GM13976 (cell line): ENCODE results near the gene MCF2L2.
"Not testable (repeated sequence)": the region's sequence is repeated elsewhere in the genome, so short reads cannot be mapped to it uniquely, and the experiment has no call there.

Experiments used
- DNase-seq: peaks from one replicate; pipeline ENCODE4 v3.0.0; 2012; ENCODE audit warnings: low spot score
- CTCF ChIP-seq: IDR thresholded peaks from 2 replicates; pipeline ENCODE4 v1.5.1; 2012; ENCODE audit warnings: borderline replicate concordance, mild to moderate bottlenecking; ENCODE audit not compliant: insufficient read depth; ENCODE audit errors: extremely low read depth, missing control alignments, control extremely low read depth
- in situ Hi-C: fragments of 300-500 bp; cut with MboI; formaldehyde crosslinking; loops from one replicate; pipeline ENCODE4 v1.12.0; 2022; ENCODE audit warnings: low sequenced_read_pairs, mixed read lengths, inconsistent platforms; ENCODE audit not compliant: unreplicated experiment

MCF2L2 gene

GRCh38 chr3:183468424-183468823 lies 40.0 kb upstream of the MCF2L2 start:
- DNase-seq = no peak
- TF ChIP-seq CTCF = no peak
- in situ Hi-C loops = loop anchor here (10.0 kb wide), 1 partner anchor 296 kb away; no protein-coding TSS in a partner anchor

DNA sequence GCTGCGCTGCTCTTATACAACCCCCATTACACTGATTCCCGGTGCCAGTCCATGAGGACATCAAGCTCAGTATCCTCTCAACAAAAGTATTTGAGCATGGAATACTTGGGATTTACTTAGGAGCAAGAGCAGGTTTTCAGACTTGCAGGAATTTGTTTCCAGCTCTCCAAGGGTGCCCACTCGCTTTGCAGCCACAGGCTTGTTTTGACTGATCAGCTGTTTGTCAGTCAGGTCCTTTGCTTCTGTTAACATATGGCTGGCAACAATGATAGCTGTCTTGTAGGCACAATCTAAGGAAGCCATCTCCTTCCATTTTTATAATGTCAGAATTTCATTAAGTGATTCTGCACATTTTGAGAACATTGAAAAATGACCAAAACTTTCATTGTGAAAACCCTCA lies 38.2 kb upstream of the MCF2L2 start:
- in situ Hi-C loops = loop anchor here (10.0 kb wide), 1 partner anchor 298 kb away; no protein-coding TSS in a partner anchor
- DNase-seq = no peak
- TF ChIP-seq CTCF = no peak

DNA sequence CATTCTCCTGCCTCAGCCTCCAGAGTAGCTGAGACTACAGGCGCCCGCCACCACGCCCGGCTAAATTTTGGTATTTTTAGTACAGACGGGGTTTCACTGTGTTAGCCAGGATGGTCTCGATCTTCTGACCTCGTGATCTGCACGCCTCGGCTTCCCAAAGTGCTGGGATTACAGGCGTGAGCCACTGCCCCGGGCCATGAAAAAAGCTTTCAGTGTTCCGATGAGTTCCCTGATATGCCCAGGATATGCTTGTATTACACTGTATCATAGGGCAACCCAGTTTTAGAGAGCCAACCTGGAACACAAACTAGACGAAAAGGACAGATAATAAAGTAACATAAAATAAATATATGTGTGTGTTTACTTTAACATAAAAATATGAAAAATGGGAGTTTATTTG lies 37.3 kb upstream of the MCF2L2 start:
- DNase-seq = not testable (repeated sequence)
- in situ Hi-C loops = loop anchor here (10.0 kb wide), 1 partner anchor 299 kb away; no protein-coding TSS in a partner anchor

DNA sequence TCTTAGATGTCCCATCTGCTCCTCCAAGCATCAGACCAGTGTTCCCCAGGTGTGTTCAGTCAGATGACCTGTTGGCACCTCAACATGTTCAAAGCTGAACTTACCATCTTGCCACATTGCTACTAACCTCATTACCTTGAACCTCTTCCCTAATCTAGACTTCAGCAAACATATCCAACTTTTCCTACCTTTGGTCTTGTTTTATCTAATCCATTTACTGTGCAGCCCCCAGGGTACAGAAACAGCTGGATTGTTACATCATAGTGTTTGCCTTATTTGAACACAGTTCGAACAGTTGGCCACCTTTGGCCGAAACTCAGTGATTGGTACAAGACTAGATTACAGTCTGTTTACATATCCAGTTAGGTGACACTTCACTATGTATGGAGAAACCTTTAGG lies 36.1 kb upstream of the MCF2L2 start:
- TF ChIP-seq CTCF = no peak
- in situ Hi-C loops = loop anchor here (10.0 kb wide), 1 partner anchor 300 kb away; no protein-coding TSS in a partner anchor
- no peak for DNase-seq

DNA sequence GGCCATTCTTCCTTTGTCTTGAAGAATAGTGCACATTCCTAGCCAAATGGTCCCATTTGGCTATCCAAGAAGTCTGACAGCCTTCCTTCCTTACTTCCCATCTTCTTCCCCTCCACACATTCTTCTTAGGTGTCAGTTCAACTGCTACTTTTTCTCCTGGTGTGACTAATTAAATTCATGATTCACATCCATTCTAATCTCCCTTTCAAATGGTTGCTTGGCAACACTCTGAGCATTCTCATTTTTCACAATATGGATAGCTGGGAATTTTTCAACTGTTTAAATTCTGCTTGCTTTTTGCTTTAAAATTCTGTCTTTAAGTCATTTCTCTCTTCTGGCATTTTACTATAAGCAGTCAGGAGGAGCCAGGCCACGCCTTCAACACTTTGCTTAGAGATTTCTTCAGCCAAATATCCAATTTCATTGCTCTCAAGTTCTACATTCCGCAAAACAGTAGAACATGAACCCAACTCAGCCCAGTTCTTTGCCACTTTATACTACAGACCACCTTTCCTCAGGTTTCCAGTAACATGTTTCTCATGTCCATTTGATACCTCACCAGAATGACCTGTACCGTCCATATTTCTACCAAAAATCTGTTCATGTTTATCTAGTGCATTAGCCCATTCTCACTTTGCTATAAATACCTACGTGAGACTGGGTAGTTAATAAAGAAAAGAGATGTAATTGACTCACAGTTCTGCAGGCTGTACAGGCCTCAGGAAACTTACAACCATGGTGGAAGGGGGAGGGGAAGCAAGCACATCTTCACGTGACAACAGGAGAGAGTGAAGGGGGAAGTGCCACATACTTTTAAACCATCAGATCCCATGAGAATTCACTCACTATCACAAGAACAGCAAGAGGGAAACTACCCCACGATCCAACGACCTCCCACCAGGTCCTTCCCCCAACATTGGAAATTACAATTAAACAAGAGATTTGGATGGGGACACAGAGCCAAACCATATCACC lies 31.9 kb upstream of the MCF2L2 start:
- no peak for TF ChIP-seq CTCF
- in situ Hi-C loops = loop anchor here (10.0 kb wide), 1 partner anchor 304 kb away; no protein-coding TSS in a partner anchor
- no peak for DNase-seq

GRCh38 chr3:183455089-183455488 lies 26.7 kb upstream of the MCF2L2 start:
- no peak for DNase-seq
- TF ChIP-seq CTCF = no peak
- in situ Hi-C loops = no loop called here

- no peak for TF ChIP-seq CTCF
- in situ Hi-C loops = no loop called here
- DNase-seq = no peak
Observed at GRCh38 chr3:183454064-183454463, 25.6 kb upstream of the MCF2L2 start.
